Adipose tissue (tissue), 3 donors: ENCODE data around the gene ALDH1B1. TPM values are rescaled to one million over a fixed set of nuclear protein-coding genes. Genes with fewer than 3 reads are reported as not detected.

ENCODE experiments used
- H3K27ac ChIP-seq: one replicate; pipeline ENCODE4 v1.5.1; 2013; ENCODE audit warnings: low read depth, low read length
- WGBS, 3 donors: extraction: QIAGEN DNeasy Blood & Tissue Kit; methylation state at CpG; one replicate each; pipeline ENCODE4 v1.1.7; 2013; 5-methylcytosine and 5-hydroxymethylcytosine counted together
- polyA plus RNA-seq, 3 donors: library from polyadenylated mRNA; stranded (reverse); fragments of 200-250 nt; gene quantifications; one replicate each; pipeline ENCODE4 v1.2.3, GENCODE V29; 2013
- donor health status: healthy with polysubstance abuse.
- donor health status: Bipolar disorder and iron deficiency.
- donor health status: healthy.

The ALDH1B1 gene
- polyA plus RNA-seq, 3 donors, result 8.2 to 33.2 (median 10.5) TPM

DNA sequence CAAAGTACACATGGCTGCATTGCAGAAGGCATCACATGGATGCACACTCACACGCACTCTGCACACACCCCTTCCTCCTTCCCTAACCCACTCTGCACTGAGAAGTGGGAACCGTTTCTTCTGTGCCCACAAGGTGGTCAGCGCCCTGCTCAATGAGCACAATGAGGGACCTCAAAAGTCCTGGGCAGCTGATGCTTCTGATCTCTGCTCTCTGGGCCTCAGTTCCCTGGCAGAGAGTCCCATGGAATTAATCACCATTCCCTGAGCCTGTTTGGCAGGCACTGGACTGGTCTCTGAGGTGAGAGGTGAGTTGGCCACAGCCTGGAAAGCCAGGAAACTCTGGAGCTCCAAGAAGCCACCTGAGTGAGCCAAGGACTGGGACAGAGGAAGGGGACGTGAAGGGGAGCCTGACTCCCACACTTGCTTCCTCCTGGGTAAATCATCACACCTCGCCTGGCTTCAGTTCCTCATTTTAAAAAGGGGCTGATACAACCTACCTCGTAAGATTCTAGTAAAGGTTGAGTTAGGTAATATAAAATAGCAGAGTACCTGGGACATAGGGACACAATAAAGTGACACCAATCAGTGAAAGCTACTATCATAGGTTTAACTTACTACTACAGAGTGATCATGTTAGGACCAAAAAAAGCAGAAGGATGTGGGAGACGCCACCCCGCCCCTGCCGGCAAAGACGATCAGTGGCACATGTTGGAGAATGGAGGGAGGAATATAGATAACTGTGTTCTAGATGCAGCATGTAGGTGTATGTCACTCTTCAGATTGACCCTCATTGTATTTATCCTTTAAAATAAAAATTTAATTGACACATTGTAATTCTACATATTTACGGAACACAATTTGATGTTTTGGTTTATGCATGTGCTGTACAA lies 52.9 kb downstream of the ALDH1B1 start:
- H3K27ac ChIP-seq, result no peak overlapping the region
- 49 to 74% (median 54%) methylated on average over 11 of the region's 11 CpGs for WGBS, 3 donors

DNA sequence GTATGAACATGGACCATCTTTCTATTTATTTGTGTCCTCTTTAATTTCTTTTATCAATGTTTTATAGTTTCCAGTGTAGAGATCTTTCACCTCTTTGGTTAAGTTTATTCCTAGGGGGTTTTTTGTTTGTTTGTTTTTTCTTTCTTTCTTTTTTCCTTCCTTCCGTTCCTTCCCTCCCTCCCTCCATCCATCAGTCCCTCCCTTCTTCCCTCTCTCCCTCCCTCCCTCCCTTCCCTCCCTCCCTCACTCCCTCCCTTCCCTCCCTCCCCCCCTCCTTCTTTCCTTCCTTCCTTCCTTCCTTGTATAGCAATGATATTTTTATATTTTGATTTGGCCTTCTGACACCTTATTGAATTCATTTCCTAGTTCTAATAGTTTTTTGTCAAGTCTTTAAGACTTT lies 55.2 kb downstream of the ALDH1B1 start:
- H3K27ac ChIP-seq, result no peak overlapping the region
- 44 to 60% (median 50%) methylated on average over 1 of the region's 1 CpG for WGBS, 3 donors

Other genes starting within 250 kb of the ALDH1B1 start
- under 1 TPM in 2 of 3 donors, not detected in 1; 0.13 to 0.30 TPM for gene IGFBPL1, start 31.8 kb downstream of the ALDH1B1 start, polyA plus RNA-seq
- gene ANKRD18A, start 227.9 kb downstream of the ALDH1B1 start, polyA plus RNA-seq, result under 1 TPM in 2 of 3 donors, not detected in 1; 0.09 to 0.78 TPM